B cell (primary cell): ENCODE data around the gene FUT9. TPM values are rescaled to one million over a fixed set of nuclear protein-coding genes. Genes with fewer than 3 reads are reported as not detected.

Experiments
- ATAC-seq: fragments of 200-7000 bp; cut with Tn5 transposase; one replicate; pipeline ENCODE4 v1.10.0; 2021; ENCODE audit warnings: low read depth, mild to moderate bottlenecking, moderate number of reproducible peaks, moderate library complexity
- CTCF ChIA-PET: fragments of 350-600 bp; sonication (Branson Sonifier 250); formaldehyde crosslinking; loops from one replicate; lab custom pipeline; 2021; ENCODE audit warnings: antibody characterized with exemption, inconsistent platforms; lab: Charles Lee
- POLR2A ChIA-PET: fragments of 350-600 bp; sonication (Branson Sonifier 250); formaldehyde crosslinking; loops from one replicate; lab custom pipeline; 2021; ENCODE audit warnings: antibody characterized with exemption; lab: Charles Lee
- DNase-seq: peaks from one replicate; pipeline ENCODE4 v3.0.0; 2013
- H2AFZ ChIP-seq: 2 replicates; pipeline ENCODE4 v1.6.1; 2012; ENCODE audit warnings: mild to moderate bottlenecking, low read depth, low read length; ENCODE audit not compliant: insufficient read depth, poor library complexity, severe bottlenecking
- H3K27ac ChIP-seq, 2 donors: 1 replicate in 1 of 2; 2 replicates in 1 of 2; pipeline ENCODE4 v1.5.1; 2012 to 2013; ENCODE audit warnings: low read length in 2 of 2, mild to moderate bottlenecking in 2 of 2, moderate library complexity in 1 of 2
- H3K27me3 ChIP-seq, 4 experiments: fragments of 200-600 bp in 1 of 4; sonication (generic) in 1 of 4; replicated peaks in 1 of 4; 1 replicate in 2 of 4; 2 replicates in 2 of 4; pipeline versions ENCODE4 v1.6.1 to v1.7.0; 2013 to 2016; ENCODE audit warnings: low read length in 3 of 4, mild to moderate bottlenecking in 2 of 4, mixed read lengths in 1 of 4, moderate library complexity in 1 of 4; ENCODE audit not compliant: insufficient read depth in 4 of 4, control insufficient read depth in 3 of 4; ENCODE audit errors: control extremely low read depth in 1 of 4
- H3K36me3 ChIP-seq, 2 experiments: replicated peaks in 1 of 2; 1 replicate in 1 of 2; 2 replicates in 1 of 2; pipeline versions ENCODE4 v1.6.1 to v1.7.1; 2013; ENCODE audit warnings: low read length in 1 of 2; ENCODE audit not compliant: insufficient read depth in 2 of 2, control insufficient read depth in 1 of 2; ENCODE audit errors: control extremely low read depth in 1 of 2, extremely low read depth in 1 of 2
- H3K4me1 ChIP-seq, 2 donors: fragments of 200-600 bp in 1 of 2; sonication (generic) in 1 of 2; 1 replicate in 1 of 2; 2 replicates in 1 of 2; pipeline versions ENCODE4 v1.5.1 to v1.6.1; 2013 to 2017; ENCODE audit warnings: low read length in 2 of 2; ENCODE audit not compliant: control insufficient read depth in 2 of 2, insufficient read depth in 2 of 2
- H3K4me2 ChIP-seq: replicated peaks from 2 replicates; pipeline ENCODE3; 2012; ENCODE audit warnings: mild to moderate bottlenecking, low read depth, low read length; ENCODE audit not compliant: poor library complexity, severe bottlenecking
- H3K4me3 ChIP-seq, 5 experiments: fragments of 200-600 bp in 1 of 5; sonication (generic) in 1 of 5; 1 replicate in 3 of 5; 2 replicates in 2 of 5; pipeline versions ENCODE4 v1.5.1 to v1.7.0; 2011 to 2016; ENCODE audit warnings: low read length in 4 of 5, mild to moderate bottlenecking in 4 of 5, low read depth in 2 of 5, control low read depth in 1 of 5, moderate library complexity in 1 of 5; ENCODE audit not compliant: insufficient read depth in 1 of 5; ENCODE audit errors: control extremely low read depth in 1 of 5, extremely low read depth in 1 of 5
- H3K79me2 ChIP-seq: fragments of 200-600 bp; sonication (generic); one replicate; pipeline ENCODE4 v1.6.0; 2016; ENCODE audit warnings: low read length; ENCODE audit not compliant: control insufficient read depth, insufficient read depth
- H3K9ac ChIP-seq: fragments of 200-600 bp; sonication (generic); 2 replicates; pipeline ENCODE4 v1.6.1; 2017; ENCODE audit warnings: mild to moderate bottlenecking, low read length, moderate library complexity
- H3K9me3 ChIP-seq, 3 donors: one replicate each; pipeline versions ENCODE4 v1.6.1 to v1.7.1; 2013; ENCODE audit warnings: low read length in 2 of 3; ENCODE audit not compliant: control insufficient read depth in 2 of 3, insufficient read depth in 1 of 3; ENCODE audit errors: control extremely low read depth in 1 of 3
- H4K20me1 ChIP-seq: 2 replicates; pipeline ENCODE4 v1.6.0; 2012; ENCODE audit warnings: mild to moderate bottlenecking, low read length; ENCODE audit not compliant: insufficient read depth, control insufficient read depth, poor library complexity, severe bottlenecking
- H3K27ac Mint-ChIP-seq: one replicate; pipeline ENCODE4 v1.8.0; 2021; ENCODE audit warnings: mixed read lengths
- H3K27me3 Mint-ChIP-seq: one replicate; pipeline ENCODE4 v1.8.0; 2021; ENCODE audit warnings: mixed read lengths
- H3K4me1 Mint-ChIP-seq: one replicate; pipeline ENCODE4 v1.8.0; 2021; ENCODE audit warnings: mixed read lengths
- H3K4me3 Mint-ChIP-seq: one replicate; pipeline ENCODE4 v1.8.0; 2021; ENCODE audit warnings: mixed read lengths
- H3K9me3 Mint-ChIP-seq: one replicate; pipeline ENCODE4 v1.8.0; 2022; ENCODE audit warnings: mixed read lengths; ENCODE audit not compliant: insufficient read depth
- CTCF ChIP-seq: fragments of 200-600 bp; IDR thresholded peaks from one replicate; pipeline ENCODE4 v1.8.0; 2022; ENCODE audit warnings: antibody characterized with exemption, mild to moderate bottlenecking
- EZH2 ChIP-seq: IDR thresholded peaks from 2 replicates; pipeline ENCODE4 v1.6.1; 2012; ENCODE audit warnings: borderline replicate concordance, low read depth, mild to moderate bottlenecking, moderate library complexity, low read length; ENCODE audit not compliant: insufficient read depth, poor library complexity, severe bottlenecking
- WGBS: methylation state at CpG from one replicate; pipeline ENCODE4 v1.1.5; 2013; ENCODE audit warnings: missing lambda C conversion rate; ENCODE audit not compliant: insufficient coverage; 5-methylcytosine and 5-hydroxymethylcytosine counted together
- intact Hi-C: fragments of 100-400 bp; cut with micrococcal nuclease; formaldehyde crosslinking; loops from one replicate; pipeline ENCODE4 v1.10.0; 2022
- polyA plus RNA-seq: library from polyadenylated mRNA; depleted of rRNA; stranded (reverse); fragments of >200 nt; gene quantifications from 2 replicates; pipeline ENCODE4 v1.2.3, GENCODE V29; 2012
- total RNA-seq, 2 donors: library from RNA; stranded (reverse); fragments of 120-200 nt in 1 of 2; gene quantifications; 1 replicate in 1 of 2; 2 replicates in 1 of 2; pipeline versions ENCODE4 v1.2.3 to v1.2.4, GENCODE V29; 2013 to 2022

FUT9 gene
- total and polyA plus RNA-seq, 2 donors (not counting 1 experiment from before 2014, with no cell fraction given) = not detected

GRCh38 chr6:96195272-96195671 lies 179.5 kb downstream of the FUT9 start:
- Histone ChIP-seq H3K9me3 (no peaks in the 10 kb centered on the region), H2AFZ (no peak overlapping the region), H3K27me3 (no peaks in the 10 kb centered on the region), H4K20me1 (no peaks in the 10 kb centered on the region), H3K36me3 (no peaks in the 10 kb centered on the region), H3K4me3 (no peak overlapping the region), H3K27ac (no peak overlapping the region), H3K9ac (no peak overlapping the region), H3K79me2 (no peaks in the 10 kb centered on the region), H3K4me2 (no peak overlapping the region), H3K4me1 (no peaks in the 10 kb centered on the region)
- 87% methylated on average over 3 of the region's 3 CpGs for WGBS
- no peak for ATAC-seq
- TF ChIP-seq EZH2 (no peak), CTCF (no peak)
- intact Hi-C loops = no loop called here
- no peak overlapping the region for H3K4me3 Mint-ChIP-seq
- H3K9me3 Mint-ChIP-seq = peaks cover 7% of the 10 kb centered on the region
- ChIA-PET CTCF (no interaction called here), POLR2A (no interaction called here)
- no peaks in the 10 kb centered on the region for H3K4me1 Mint-ChIP-seq
- DNase-seq = no peak
- H3K27me3 Mint-ChIP-seq = no peaks in the 10 kb centered on the region
- H3K27ac Mint-ChIP-seq = no peak overlapping the region

- Mint-ChIP-seq H3K9me3 (peaks cover 7% of the 10 kb centered on the region), H3K4me1 (no peaks in the 10 kb centered on the region), H3K27me3 (no peaks in the 10 kb centered on the region), H3K4me3 (no peak overlapping the region), H3K27ac (no peak overlapping the region)
- DNase-seq (no peak), ATAC-seq (no peak)
- Histone ChIP-seq H3K27ac (no peak overlapping the region), H3K9ac (no peak overlapping the region), H4K20me1 (no peaks in the 10 kb centered on the region), H3K4me2 (no peak overlapping the region), H3K27me3 (no peaks in the 10 kb centered on the region), H3K36me3 (no peaks in the 10 kb centered on the region), H3K79me2 (no peaks in the 10 kb centered on the region), H3K4me3 (no peak overlapping the region), H2AFZ (no peak overlapping the region), H3K9me3 (no peaks in the 10 kb centered on the region), H3K4me1 (no peaks in the 10 kb centered on the region)
- intact Hi-C loops = no loop called here
- WGBS = 71% methylated on average over 2 of the region's 3 CpGs
- ChIA-PET CTCF (no interaction called here), POLR2A (no interaction called here)
- TF ChIP-seq EZH2 (no peak), CTCF (no peak)
These were observed 180.9 kb downstream of the FUT9 start for GRCh38 chr6:96196633-96197032.
